ENCODE results near the gene KDELR3.

KDELR3 gene

DNA sequence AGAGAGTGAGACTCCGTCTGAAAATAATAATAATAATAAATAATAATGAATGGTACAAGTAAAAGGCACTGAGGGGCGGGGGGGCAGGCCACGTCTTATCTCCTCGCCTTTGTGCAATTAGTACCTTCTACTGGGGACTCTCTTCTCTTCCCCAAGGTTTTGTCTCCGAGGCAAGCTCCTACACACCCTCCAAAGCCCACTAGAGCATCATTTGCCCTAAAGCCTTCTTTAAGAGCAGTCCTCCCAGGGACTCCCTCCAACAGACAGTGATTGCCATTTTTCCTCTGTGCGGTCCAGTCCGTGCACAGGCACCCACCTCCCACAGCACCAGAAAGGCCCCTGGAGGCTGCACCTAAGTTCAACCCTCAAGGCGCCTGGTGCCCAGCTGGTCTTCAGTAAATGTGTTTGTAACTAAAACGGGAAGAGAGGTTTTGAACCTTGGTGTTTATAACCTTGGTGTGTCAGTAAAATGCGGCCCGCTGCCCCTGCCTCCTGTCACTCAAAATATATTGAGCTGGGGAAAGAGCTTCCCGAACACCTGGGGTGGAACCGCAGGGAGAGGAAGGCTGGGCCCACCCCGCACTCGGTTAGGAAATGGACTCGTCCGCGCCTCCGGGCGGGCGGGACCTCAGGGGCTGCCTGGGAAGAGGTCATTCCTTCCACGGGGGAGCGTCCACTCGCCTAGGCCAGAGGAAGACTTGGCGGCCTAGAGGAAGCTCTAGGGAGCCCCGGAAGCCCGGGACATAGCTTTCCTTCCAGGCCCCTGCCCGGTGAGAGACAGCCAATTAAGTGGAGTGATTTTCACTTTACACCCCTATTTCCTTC, 4.7 kb upstream of the KDELR3 start (continued):
- no peak for TF ChIP-seq ATF2 (tag by site-specific recombination; IDR thresholded peaks at IDR 0.05; ENCODE audit: low read depth)
- TF ChIP-seq REST (tag by site-specific recombination; IDR thresholded peaks at IDR 0.05) = no peak
- TF ChIP-seq, protein P1, sequence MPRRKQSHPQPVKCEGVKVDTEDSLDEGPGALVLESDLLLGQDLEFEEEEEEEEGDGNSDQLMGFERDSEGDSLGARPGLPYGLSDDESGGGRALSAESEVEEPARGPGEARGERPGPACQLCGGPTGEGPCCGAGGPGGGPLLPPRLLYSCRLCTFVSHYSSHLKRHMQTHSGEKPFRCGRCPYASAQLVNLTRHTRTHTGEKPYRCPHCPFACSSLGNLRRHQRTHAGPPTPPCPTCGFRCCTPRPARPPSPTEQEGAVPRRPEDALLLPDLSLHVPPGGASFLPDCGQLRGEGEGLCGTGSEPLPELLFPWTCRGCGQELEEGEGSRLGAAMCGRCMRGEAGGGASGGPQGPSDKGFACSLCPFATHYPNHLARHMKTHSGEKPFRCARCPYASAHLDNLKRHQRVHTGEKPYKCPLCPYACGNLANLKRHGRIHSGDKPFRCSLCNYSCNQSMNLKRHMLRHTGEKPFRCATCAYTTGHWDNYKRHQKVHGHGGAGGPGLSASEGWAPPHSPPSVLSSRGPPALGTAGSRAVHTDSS (tag by site-specific recombination; IDR thresholded peaks at IDR 0.05) = 0 out of 2 replicates have a peak, but pooled peaks have one; percentile 42
- no peak for TF ChIP-seq BCL11B (tag by site-specific recombination; IDR thresholded peaks at IDR 0.05; ENCODE audit: low read depth)
- 0 out of 2 replicates have a peak, but pooled peaks have one; percentile 63 for TF ChIP-seq KLF7 (tag by site-specific recombination; IDR thresholded peaks at IDR 0.05; ENCODE audit: borderline replicate concordance)
- TF ChIP-seq KLF17 (tag by site-specific recombination; IDR thresholded peaks at IDR 0.05) = peak; percentile 67; the same call in 1 of the 2 replicates
- peak; percentile 99 for TF ChIP-seq PRDM10 (tag by site-specific recombination; IDR thresholded peaks at IDR 0.05)
- TF ChIP-seq, protein P2, sequence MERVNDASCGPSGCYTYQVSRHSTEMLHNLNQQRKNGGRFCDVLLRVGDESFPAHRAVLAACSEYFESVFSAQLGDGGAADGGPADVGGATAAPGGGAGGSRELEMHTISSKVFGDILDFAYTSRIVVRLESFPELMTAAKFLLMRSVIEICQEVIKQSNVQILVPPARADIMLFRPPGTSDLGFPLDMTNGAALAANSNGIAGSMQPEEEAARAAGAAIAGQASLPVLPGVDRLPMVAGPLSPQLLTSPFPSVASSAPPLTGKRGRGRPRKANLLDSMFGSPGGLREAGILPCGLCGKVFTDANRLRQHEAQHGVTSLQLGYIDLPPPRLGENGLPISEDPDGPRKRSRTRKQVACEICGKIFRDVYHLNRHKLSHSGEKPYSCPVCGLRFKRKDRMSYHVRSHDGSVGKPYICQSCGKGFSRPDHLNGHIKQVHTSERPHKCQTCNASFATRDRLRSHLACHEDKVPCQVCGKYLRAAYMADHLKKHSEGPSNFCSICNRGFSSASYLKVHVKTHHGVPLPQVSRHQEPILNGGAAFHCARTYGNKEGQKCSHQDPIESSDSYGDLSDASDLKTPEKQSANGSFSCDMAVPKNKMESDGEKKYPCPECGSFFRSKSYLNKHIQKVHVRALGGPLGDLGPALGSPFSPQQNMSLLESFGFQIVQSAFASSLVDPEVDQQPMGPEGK (tag by site-specific recombination; IDR thresholded peaks at IDR 0.05) = peak; percentile 52
- TF ChIP-seq ZNF670 (tag by site-specific recombination; IDR thresholded peaks at IDR 0.05; ENCODE audit: low read depth) = no peak
- TF ChIP-seq EGR2 (tag by site-specific recombination; IDR thresholded peaks at IDR 0.05; ENCODE audit: low read depth) = no peak
- TF ChIP-seq ZNF169 (tag by site-specific recombination; IDR thresholded peaks at IDR 0.05) = no peak
- TF ChIP-seq ZBTB17 (tag by site-specific recombination; IDR thresholded peaks at IDR 0.05) = peak; percentile 59
- TF ChIP-seq ZNF133 (tag by site-specific recombination; IDR thresholded peaks at IDR 0.05) = no peak
- TF ChIP-seq ZNF248 (tag by site-specific recombination; IDR thresholded peaks at IDR 0.05) = no peak
- no peak for TF ChIP-seq ZNF514 (tag by site-specific recombination; IDR thresholded peaks at IDR 0.05)
- TF ChIP-seq TCF7L2 (IDR thresholded peaks at IDR 0.05; ENCODE audit: borderline replicate concordance, low read depth, low read length) = no peak
- 0 out of 2 replicates have a peak, but pooled peaks have one; percentile 20 for TF ChIP-seq ZNF629 (tag by site-specific recombination; IDR thresholded peaks at IDR 0.05)
- TF ChIP-seq, protein P3, sequence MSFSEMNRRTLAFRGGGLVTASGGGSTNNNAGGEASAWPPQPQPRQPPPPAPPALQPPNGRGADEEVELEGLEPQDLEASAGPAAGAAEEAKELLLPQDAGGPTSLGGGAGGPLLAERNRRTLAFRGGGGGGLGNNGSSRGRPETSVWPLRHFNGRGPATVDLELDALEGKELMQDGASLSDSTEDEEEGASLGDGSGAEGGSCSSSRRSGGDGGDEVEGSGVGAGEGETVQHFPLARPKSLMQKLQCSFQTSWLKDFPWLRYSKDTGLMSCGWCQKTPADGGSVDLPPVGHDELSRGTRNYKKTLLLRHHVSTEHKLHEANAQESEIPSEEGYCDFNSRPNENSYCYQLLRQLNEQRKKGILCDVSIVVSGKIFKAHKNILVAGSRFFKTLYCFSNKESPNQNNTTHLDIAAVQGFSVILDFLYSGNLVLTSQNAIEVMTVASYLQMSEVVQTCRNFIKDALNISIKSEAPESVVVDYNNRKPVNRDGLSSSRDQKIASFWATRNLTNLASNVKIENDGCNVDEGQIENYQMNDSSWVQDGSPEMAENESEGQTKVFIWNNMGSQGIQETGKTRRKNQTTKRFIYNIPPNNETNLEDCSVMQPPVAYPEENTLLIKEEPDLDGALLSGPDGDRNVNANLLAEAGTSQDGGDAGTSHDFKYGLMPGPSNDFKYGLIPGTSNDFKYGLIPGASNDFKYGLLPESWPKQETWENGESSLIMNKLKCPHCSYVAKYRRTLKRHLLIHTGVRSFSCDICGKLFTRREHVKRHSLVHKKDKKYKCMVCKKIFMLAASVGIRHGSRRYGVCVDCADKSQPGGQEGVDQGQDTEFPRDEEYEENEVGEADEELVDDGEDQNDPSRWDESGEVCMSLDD (tag by site-specific recombination; IDR thresholded peaks at IDR 0.05) = no peak

All from HEK293 (cell line).